OCI-LY3 (cell line): ENCODE results near the gene SGSM2.

Experiments
- H2AFZ ChIP-seq: fragments of 200-600, 300-600 bp; shearing (Covaris generic); 2 replicates; pipeline ENCODE4 v1.6.0; 2014; ENCODE audit warnings: antibody characterized with exemption, low read depth, low read length
- H3K27ac ChIP-seq: fragments of 200-600, 300-600 bp; sonication (generic); 2 replicates; pipeline ENCODE4 v1.5.1; 2014; ENCODE audit warnings: mild to moderate bottlenecking, low read length, moderate library complexity, mixed read lengths
- H3K27me3 ChIP-seq: fragments of 200-600, 300-600 bp; sonication (generic); 2 replicates; pipeline ENCODE4 v1.6.1; 2014; ENCODE audit warnings: low read depth, low read length, mixed read lengths
- H3K36me3 ChIP-seq: fragments of 200-600, 300-600 bp; sonication (generic); replicated peaks from 2 replicates; pipeline ENCODE3; 2014; ENCODE audit warnings: low read depth, low read length, mixed read lengths
- H3K4me1 ChIP-seq: fragments of 300-600, 200-600 bp; sonication (generic); 2 replicates; pipeline ENCODE4 v1.6.1; 2014; ENCODE audit warnings: low read length, mixed read lengths
- H3K4me2 ChIP-seq: fragments of 200-600, 300-600 bp; sonication (generic); 2 replicates; pipeline ENCODE4 v1.6.1; 2014; ENCODE audit warnings: low read length, mixed read lengths
- H3K4me3 ChIP-seq: fragments of 300-600, 200-600 bp; sonication (generic); 2 replicates; pipeline ENCODE4 v1.5.1; 2014; ENCODE audit warnings: antibody characterized with exemption, mild to moderate bottlenecking, low read length, moderate library complexity
- H3K79me2 ChIP-seq: fragments of 300-600, 200-600 bp; shearing (Covaris generic); 2 replicates; pipeline ENCODE4 v1.6.1; 2014; ENCODE audit warnings: mild to moderate bottlenecking, low read length, mixed read lengths
- H3K9ac ChIP-seq: fragments of 300-600, 200-600 bp; shearing (Covaris generic); 2 replicates; pipeline ENCODE4 v1.6.0; 2014; ENCODE audit warnings: mild to moderate bottlenecking, low read length, moderate library complexity
- H3K9me3 ChIP-seq: fragments of 200-600, 300-600 bp; shearing (Covaris generic); 2 replicates; pipeline ENCODE4 v1.6.1; 2014; ENCODE audit warnings: low read length, mixed read lengths; ENCODE audit not compliant: insufficient read depth
- H4K20me1 ChIP-seq: fragments of 200-600, 300-600 bp; sonication (generic); 2 replicates; pipeline ENCODE4 v1.6.1; 2016; ENCODE audit warnings: low read length, mixed read lengths; ENCODE audit not compliant: insufficient read depth
- EZH2phosphoT487 ChIP-seq: fragments of 200-600 bp; shearing (Covaris generic); IDR thresholded peaks from 2 replicates; pipeline ENCODE4 v1.6.1; 2018; ENCODE audit warnings: antibody characterized with exemption, mixed run types, low read depth
- TF ChIP-seq, protein P1 (sequence below): fragments of 200-600, 300-600 bp; sonication (generic); IDR thresholded peaks from 2 replicates; pipeline ENCODE4 v1.5.1; 2014; ENCODE audit warnings: antibody characterized with exemption, low read length, low read depth

Gene SGSM2

DNA sequence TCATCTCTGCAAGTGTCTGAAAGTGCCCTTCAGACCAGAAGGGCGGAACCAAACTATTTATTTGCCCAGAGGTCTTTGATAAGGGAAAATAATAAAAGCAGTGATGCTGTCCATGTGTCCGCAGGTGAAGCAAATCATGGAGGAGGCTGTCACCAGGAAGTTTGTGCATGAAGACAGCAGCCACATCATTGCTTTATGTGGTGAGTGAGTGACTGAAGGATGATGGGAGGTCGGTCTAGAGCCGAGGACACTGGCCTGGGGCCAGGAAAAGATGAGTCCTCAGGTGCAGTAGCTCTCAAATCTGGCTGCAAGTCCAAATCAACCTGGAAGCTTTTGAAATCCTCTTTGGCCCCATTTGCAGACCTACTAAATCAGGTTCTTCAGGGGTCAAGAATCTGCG lies 6.1 kb downstream of the SGSM2 start:
- no peaks in the 10 kb centered on the region for H4K20me1 ChIP-seq

DNA sequence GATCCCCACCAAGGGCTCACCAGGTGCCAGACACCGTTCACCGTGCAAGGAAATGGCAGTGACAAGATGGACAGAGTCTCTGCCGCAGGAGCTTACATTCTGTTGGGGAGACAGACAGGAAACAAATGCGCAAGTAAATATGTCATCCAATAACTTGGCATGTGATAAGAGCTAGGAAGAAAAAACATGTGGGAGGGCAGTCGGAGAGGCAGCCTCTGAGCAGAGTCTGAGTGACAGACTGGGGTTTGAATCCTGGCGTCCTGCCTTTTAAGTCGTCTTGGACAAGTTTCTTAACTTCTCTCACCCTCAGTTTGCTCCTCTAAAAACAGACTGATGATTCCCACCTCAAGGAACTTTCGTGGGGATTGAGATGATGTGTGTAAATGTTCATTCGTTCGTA lies 7.2 kb downstream of the SGSM2 start:
- H4K20me1 ChIP-seq = no peaks in the 10 kb centered on the region
- no peaks in the 10 kb centered on the region for H3K79me2 ChIP-seq
- no peaks in the 10 kb centered on the region for H3K4me1 ChIP-seq
- H2AFZ ChIP-seq = no peak overlapping the region
- no peaks in the 10 kb centered on the region for H3K36me3 ChIP-seq
- H3K4me3 ChIP-seq = no peak overlapping the region
- no peak overlapping the region for H3K4me2 ChIP-seq
- TF ChIP-seq, protein P1, sequence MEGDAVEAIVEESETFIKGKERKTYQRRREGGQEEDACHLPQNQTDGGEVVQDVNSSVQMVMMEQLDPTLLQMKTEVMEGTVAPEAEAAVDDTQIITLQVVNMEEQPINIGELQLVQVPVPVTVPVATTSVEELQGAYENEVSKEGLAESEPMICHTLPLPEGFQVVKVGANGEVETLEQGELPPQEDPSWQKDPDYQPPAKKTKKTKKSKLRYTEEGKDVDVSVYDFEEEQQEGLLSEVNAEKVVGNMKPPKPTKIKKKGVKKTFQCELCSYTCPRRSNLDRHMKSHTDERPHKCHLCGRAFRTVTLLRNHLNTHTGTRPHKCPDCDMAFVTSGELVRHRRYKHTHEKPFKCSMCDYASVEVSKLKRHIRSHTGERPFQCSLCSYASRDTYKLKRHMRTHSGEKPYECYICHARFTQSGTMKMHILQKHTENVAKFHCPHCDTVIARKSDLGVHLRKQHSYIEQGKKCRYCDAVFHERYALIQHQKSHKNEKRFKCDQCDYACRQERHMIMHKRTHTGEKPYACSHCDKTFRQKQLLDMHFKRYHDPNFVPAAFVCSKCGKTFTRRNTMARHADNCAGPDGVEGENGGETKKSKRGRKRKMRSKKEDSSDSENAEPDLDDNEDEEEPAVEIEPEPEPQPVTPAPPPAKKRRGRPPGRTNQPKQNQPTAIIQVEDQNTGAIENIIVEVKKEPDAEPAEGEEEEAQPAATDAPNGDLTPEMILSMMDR = no peak
- no peaks in the 10 kb centered on the region for H3K27me3 ChIP-seq
- no peak overlapping the region for H3K9ac ChIP-seq
- H3K27ac ChIP-seq = no peak overlapping the region
- H3K9me3 ChIP-seq = no peaks in the 10 kb centered on the region

More for the DNA sequence above, 6.1 kb downstream of the SGSM2 start:
- Histone ChIP-seq H3K4me1 (peaks cover under 1% of the 10 kb centered on the region; the same call in 1 of the 2 replicates), H3K9ac (no peak overlapping the region), H3K36me3 (no peaks in the 10 kb centered on the region), H3K79me2 (no peaks in the 10 kb centered on the region), H3K4me3 (no peak overlapping the region), H2AFZ (no peak overlapping the region), H3K9me3 (no peaks in the 10 kb centered on the region), H3K27me3 (no peaks in the 10 kb centered on the region), H3K4me2 (no peak overlapping the region), H3K27ac (no peak overlapping the region)
- TF ChIP-seq, protein P1 = no peak
- no peak for TF ChIP-seq EZH2phosphoT487

DNA sequence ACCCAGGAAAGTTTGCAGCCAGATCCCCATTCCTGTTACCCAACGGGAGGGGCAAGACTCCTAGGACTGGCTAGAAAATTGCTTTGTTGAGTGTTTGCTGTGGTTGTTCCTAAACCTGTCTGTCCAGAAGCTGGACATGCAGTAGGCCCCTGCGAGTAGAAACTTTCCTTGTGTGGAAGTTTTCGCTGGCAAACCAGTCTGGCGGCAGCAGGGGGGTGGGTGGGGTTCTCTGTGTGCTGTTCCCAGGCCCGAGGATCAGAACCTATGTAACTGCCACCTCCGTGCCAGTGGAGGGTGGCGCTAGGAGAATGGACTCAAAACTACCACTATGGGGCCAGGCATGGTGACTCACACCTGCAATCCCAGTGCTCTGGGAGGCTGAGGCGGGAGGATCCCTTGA lies 9.2 kb downstream of the SGSM2 start:
- Histone ChIP-seq H3K4me2 (no peak overlapping the region), H3K9me3 (no peaks in the 10 kb centered on the region), H4K20me1 (no peaks in the 10 kb centered on the region), H3K27me3 (no peaks in the 10 kb centered on the region), H3K4me1 (no peaks in the 10 kb centered on the region), H3K27ac (no peak overlapping the region), H3K36me3 (no peaks in the 10 kb centered on the region), H3K79me2 (no peaks in the 10 kb centered on the region), H3K4me3 (no peak overlapping the region), H2AFZ (no peak overlapping the region), H3K9ac (no peak overlapping the region)
- TF ChIP-seq, protein P1 = no peak
- TF ChIP-seq EZH2phosphoT487 = no peak

DNA sequence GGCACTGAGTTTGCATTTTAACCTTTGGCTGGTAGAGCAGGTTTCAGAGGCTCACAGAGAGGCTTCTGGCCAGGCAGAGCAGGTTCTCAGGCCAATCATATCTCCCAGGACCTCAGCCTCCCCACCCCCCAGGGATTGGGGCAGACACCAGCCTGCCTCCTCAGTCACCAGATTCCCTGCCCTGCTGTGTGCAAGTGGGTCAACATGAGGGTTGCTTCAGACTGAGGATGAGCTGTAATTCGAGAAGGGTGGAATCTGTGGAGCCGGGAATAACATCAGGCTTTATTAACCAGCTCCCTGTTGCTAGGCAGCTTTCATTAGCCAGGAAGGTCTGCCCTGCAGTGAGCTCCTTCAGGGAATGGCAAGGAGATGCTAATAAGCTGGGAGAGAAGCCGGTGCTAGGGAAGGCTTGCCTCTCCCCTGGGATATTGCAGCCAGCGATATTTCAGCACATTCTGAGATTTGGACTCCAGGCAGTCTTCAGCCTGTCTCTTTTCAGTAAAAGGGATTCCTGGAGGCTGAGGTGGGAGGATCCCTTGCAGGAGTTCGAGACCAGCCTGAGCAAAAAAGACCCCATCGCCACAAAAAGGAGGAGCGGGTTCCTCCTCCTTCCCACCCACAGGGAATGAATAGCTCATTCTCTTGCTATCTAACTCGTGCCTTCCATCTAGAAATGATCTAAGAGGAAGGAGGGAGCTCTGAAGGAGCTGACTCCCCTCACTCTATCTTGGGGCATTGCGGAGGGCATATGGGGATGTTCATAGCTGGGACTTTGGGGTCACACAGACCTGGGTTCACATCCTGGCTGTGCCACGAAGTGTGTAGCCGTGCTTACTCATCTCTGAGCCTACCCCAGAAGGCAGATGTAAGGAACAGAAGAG lies 10.7 kb downstream of the SGSM2 start:
- no peak overlapping the region for H3K9ac ChIP-seq
- H3K36me3 ChIP-seq = no peaks in the 10 kb centered on the region
- H3K4me3 ChIP-seq = no peak overlapping the region
- H3K27ac ChIP-seq = no peak overlapping the region
- H3K9me3 ChIP-seq = no peaks in the 10 kb centered on the region
- H4K20me1 ChIP-seq = no peaks in the 10 kb centered on the region
- H3K27me3 ChIP-seq = no peaks in the 10 kb centered on the region
- H3K4me2 ChIP-seq = no peak overlapping the region
- TF ChIP-seq, protein P1 = no peak
- TF ChIP-seq EZH2phosphoT487 = no peak
- no peak overlapping the region for H2AFZ ChIP-seq
- H3K4me1 ChIP-seq = no peaks in the 10 kb centered on the region
- H3K79me2 ChIP-seq = no peaks in the 10 kb centered on the region
